ENCODE measurements around the gene CYP2W1. TPM values are rescaled to one million over a fixed set of nuclear protein-coding genes. Genes with fewer than 3 reads are reported as not detected.

The CYP2W1 gene
- polyA plus RNA-seq, 1 donor (not counting 4 experiments of a cell fraction or from before 2014, with no cell fraction given) = 0.05 TPM

DNA sequence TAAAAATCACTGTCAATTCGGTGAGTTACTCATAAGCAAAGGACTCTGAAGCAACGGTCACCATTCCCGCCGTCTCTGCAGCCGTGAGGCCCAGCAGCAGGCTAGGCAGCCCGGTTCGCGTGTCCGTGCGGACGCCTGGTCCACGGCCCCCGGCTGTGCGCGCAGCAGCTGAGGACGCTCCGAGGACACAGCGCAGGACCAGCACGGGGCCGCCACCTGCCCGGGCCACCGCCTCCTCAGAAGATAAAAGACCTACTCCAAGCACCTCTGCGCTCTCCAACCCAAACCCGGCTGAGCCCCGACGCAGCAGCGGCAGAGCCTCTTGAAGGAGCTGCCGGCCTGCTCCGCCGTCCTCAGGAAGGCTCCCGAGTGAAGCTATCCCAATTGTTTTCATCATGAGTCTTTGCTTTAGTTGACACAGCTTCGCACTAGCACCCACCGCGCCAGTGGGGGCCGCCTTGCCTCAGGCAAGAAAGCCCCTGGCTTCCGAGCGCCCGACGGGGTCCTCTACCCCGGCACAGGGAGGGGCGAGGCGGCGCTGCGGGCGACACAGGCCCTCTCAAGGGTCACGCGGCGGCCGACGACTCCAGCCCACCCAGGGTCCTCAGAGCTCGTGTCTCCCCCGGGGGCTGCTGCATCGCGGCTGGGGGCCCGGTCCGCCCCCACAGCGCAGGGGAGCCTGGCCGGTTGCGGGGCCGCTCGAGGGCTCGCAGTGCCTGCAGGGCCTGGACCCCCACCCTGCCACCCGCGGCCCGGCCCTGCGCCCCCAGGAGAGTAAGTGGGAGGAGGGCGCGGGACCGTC, 44.5 kb downstream of the CYP2W1 start:
- Histone ChIP-seq H3K27ac (ENCODE audit: control insufficient read depth, insufficient read depth, low read length) (peak overlapping the region; percentile 43), H3K9ac (ENCODE audit: control insufficient read depth, extremely low read depth, insufficient read depth, low read length) (peak overlapping the region; percentile 69), H3K27me3 (ENCODE audit: control insufficient read depth, extremely low read depth, insufficient read depth, low read length) (no peaks in the 10 kb centered on the region), H4K20me1 (ENCODE audit: control insufficient read depth, extremely low read depth, insufficient read depth, low read length) (no peaks in the 10 kb centered on the region), H3K9me1 (ENCODE audit: control insufficient read depth, extremely low read depth, insufficient read depth, low read length) (no peaks in the 10 kb centered on the region), H2AFZ (ENCODE audit: control insufficient read depth, low read length) (no peak overlapping the region), H3K36me3 (ENCODE audit: control insufficient read depth in 2 of 2, extremely low read depth in 1 of 2, insufficient read depth in 2 of 2, low read length in 2 of 2) (peaks cover 0 to 4% of the 10 kb centered on the region in 2 experiments), H3K4me2 (ENCODE audit: control insufficient read depth, extremely low read depth, insufficient read depth, low read depth, low read length) (peak overlapping the region; percentile 79), H3K4me1 (ENCODE audit: control insufficient read depth, extremely low read depth, insufficient read depth, low read length) (peaks cover 13% of the 10 kb centered on the region), H3K79me2 (ENCODE audit: control insufficient read depth, insufficient read depth, low read length) (peaks cover 47% of the 10 kb centered on the region), H3K9me3 (ENCODE audit: control insufficient read depth, low read depth, low read length) (no peaks in the 10 kb centered on the region), H3K4me3 (ENCODE audit: control insufficient read depth in 2 of 3, extremely low read depth in 1 of 3, insufficient read depth in 2 of 3, low read depth in 1 of 3, low read length in 3 of 3) (peak overlapping the region; percentile 46 to 71 (median 66))
- TF ChIP-seq CTCF (optimal IDR thresholded peaks at IDR 0.05 in 1 of 3, IDR thresholded peaks at IDR 0.05 in 1 of 3, conservative IDR thresholded peaks at IDR 0.05 in 1 of 3; ENCODE audit: extremely low read depth in 1 of 3, insufficient read depth in 2 of 3, low read length in 3 of 3) = no peak
- TF ChIP-seq EZH2 (IDR thresholded peaks at IDR 0.05; ENCODE audit: low read length) = no peak
- DNase-seq (ENCODE audit: low read depth, low spot score) (no peak), FAIRE-seq (no peak)
- dilution Hi-C loops (cut with MboI; ENCODE audit: extremely low pct_ligation_motif_present, low sequenced_read_pairs) = no loop called here

DNA sequence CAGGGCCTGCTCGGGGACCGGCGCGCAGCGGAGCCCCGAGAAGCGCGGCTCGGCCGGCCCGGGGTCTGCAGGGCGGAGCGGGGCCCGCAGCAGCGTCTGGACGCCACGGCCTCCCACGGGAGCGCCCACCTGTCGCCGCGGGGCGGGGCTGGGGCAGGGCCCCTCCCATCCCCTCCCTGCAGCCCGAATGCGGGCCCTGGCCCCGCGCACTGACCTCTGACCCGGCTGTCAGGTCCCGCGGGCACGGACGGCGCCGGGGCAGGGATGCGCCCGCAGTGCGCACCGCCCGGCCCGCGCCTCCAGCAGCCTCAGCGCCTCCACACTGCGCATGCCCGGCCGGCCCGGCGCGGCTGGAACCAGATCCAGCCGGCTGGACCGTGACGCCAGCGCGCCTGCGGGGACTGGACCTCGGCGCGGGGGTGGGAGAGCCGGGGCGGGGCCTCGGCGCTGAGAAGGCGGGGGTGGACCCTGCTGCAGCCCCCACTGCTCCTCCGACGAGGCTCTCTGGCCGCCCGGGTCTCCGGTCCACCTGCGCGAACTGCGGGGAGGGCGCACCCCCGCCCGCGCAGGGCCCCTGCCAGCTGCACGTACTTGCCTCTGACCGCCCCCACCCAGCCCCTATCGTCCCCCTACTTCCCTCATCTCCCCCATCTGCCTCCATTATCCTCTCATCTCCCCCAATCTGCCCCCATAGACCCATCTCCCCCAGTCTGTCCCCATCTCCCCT, 45.2 kb downstream of the CYP2W1 start:
- TF ChIP-seq EZH2 (IDR thresholded peaks at IDR 0.05; ENCODE audit: low read length) = no peak
- TF ChIP-seq CTCF (optimal IDR thresholded peaks at IDR 0.05 in 1 of 3, IDR thresholded peaks at IDR 0.05 in 1 of 3, conservative IDR thresholded peaks at IDR 0.05 in 1 of 3; ENCODE audit: extremely low read depth in 1 of 3, insufficient read depth in 2 of 3, low read length in 3 of 3) = no peak
- Histone ChIP-seq H2AFZ (ENCODE audit: control insufficient read depth, low read length) (peak overlapping the region; percentile 51), H3K36me3 (ENCODE audit: control insufficient read depth in 2 of 2, extremely low read depth in 1 of 2, insufficient read depth in 2 of 2, low read length in 2 of 2) (peaks cover 0 to 4% of the 10 kb centered on the region in 2 experiments), H3K9me3 (ENCODE audit: control insufficient read depth, low read depth, low read length) (no peaks in the 10 kb centered on the region), H3K4me2 (ENCODE audit: control insufficient read depth, extremely low read depth, insufficient read depth, low read depth, low read length) (peak overlapping the region; percentile 79), H3K4me3 (ENCODE audit: control insufficient read depth in 2 of 3, extremely low read depth in 1 of 3, insufficient read depth in 2 of 3, low read depth in 1 of 3, low read length in 3 of 3) (peak overlapping the region; percentile 46 to 71 (median 66)), H4K20me1 (ENCODE audit: control insufficient read depth, extremely low read depth, insufficient read depth, low read length) (no peaks in the 10 kb centered on the region), H3K79me2 (ENCODE audit: control insufficient read depth, insufficient read depth, low read length) (peaks cover 42% of the 10 kb centered on the region), H3K9me1 (ENCODE audit: control insufficient read depth, extremely low read depth, insufficient read depth, low read length) (no peaks in the 10 kb centered on the region), H3K27ac (ENCODE audit: control insufficient read depth, insufficient read depth, low read length) (peak overlapping the region; percentile 60), H3K9ac (ENCODE audit: control insufficient read depth, extremely low read depth, insufficient read depth, low read length) (peak overlapping the region; percentile 69), H3K27me3 (ENCODE audit: control insufficient read depth, extremely low read depth, insufficient read depth, low read length) (no peaks in the 10 kb centered on the region), H3K4me1 (ENCODE audit: control insufficient read depth, extremely low read depth, insufficient read depth, low read length) (peaks cover 13% of the 10 kb centered on the region)
- FAIRE-seq (no peak), DNase-seq (ENCODE audit: low read depth, low spot score) (no peak)
- dilution Hi-C loops (cut with MboI; ENCODE audit: extremely low pct_ligation_motif_present, low sequenced_read_pairs) = no loop called here
